CD4-positive, alpha-beta T cell treated with Interleukin-10 for 1 hour (primary cell): ENCODE data around the gene HAUS6.
"Not testable (repeated sequence)": the region's sequence is repeated elsewhere in the genome, so short reads cannot be mapped to it uniquely, and the experiment has no call there.

ENCODE experiments used
- DNase-seq: peaks from one replicate; pipeline ENCODE4 v3.0.0-alpha.2; 2020

HAUS6 gene

DNA sequence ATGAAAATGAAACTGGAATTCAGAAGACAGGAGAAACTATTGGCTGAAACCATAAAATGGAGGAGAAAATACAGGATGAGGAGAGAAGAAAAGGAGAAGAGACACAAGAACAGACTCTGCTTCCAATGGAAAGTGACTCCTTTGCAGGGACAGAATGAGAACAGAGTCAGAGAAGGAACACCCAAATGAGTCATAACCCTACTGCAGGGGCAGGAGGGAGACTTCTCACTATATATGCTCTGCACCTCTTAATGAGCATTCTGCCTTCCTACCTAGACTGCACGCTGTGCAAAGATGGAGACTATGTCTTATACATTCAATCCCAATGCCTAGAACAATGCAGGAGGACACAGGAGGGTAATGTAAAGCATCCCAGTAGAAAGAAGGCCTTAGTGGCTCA, 71.8 kb downstream of the HAUS6 start:
- no peak for DNase-seq

DNA sequence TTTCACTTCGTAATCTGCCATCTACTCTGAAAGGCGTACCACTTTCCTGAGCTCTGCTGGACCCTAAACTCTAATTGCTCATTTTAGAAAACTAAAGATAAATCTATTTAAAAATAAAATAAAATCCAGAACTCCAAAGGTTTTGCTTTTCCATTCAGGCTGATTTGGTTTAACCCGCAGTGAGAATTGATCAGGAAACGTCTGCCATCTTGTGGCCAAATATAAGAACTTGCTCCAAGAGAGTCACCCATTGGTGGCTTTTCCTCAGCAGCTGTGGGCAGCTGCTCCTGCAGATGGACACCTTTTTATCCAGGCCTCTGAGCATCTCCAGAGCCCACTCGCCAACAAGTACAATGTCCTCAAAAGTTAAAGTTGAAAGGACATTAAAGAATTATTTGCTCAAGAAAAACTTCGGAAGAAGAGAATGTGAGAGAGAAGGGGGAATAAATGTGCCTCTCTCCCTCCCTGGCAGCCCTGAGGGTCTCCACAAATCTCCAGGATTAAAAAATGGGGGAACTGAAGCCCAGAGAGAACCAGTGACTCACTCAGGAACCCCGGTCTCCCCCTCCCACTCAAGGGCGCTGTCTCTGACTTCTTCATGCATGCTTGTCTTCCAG, 73.8 kb downstream of the HAUS6 start:
- DNase-seq, result peak; percentile 47

DNA sequence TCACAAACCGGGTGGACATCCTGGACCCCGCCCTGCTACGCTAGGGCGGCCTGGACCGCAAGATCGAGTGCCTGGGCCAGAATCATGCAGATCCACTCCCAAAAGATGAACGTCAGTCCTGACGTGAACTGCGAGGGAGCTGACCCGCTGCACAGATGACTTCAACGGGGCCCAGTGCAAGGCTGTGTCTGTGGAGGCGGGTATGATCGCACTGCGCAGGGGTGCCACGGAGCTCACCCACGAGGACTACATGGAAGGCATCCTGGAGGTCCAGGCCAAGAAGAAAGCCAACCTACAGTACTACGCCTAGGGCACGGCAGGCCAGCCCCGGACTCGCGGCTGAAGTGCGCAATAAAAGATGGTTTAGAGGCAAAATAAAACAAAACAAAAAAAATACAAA, 74.9 kb downstream of the HAUS6 start:
- DNase-seq, result no peak

DNA sequence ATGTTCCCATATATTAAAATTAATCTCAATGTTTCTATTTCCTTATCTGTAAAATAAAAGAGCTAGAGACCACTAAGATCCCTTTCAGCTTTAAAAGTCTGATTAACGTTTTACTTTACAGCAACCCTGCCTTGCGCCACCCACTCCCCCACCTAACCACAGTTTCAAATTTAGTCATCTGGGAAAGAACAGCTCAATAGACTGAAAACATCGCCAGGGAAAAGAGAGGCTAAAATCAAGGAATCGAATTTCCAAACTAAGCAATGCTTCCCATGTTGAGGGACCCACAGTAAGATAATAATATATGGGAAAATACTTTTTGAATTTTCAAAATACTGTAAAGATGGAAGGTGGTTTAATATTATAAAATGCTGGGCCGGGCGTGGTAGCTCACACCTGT, 76.3 kb downstream of the HAUS6 start:
- no peak for DNase-seq

DNA sequence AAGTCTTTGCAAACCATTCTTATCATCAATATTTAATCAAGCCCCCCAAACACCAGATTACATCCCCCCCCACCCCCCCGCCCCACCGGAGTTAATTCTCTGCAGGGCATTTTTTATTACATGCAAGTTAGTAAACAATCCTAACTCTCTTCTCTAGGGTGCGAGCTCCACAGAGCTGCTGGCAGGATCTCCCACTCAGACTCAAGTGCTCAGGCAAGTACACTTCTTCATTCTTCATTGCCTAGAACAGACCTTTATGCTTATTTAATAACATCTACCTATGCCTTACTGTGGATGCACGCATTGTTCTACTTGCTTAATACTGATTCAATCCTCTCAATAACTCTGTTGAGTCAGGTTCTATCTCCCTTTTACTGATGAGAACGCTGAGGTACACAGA, 79.6 kb downstream of the HAUS6 start:
- DNase-seq, result no peak

DNA sequence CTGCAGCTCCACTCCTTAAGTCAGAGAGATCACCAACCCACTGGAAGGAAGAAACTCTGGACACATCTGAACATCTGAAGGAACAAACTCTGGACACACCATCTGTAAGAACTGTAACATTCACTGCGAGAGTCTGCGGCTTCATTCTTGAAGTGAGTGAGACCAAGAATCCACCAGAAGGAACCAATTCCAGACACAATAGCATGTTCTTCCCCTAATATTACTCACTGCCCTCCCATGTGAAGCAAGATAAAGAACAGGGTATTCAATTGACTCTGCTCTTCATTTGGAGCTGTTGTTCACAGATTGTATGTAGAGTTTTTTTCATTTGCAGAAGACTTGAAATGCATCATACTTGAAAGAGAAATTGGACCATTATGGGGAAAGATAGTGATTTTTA, 80.5 kb downstream of the HAUS6 start:
- DNase-seq, result no peak

DNA sequence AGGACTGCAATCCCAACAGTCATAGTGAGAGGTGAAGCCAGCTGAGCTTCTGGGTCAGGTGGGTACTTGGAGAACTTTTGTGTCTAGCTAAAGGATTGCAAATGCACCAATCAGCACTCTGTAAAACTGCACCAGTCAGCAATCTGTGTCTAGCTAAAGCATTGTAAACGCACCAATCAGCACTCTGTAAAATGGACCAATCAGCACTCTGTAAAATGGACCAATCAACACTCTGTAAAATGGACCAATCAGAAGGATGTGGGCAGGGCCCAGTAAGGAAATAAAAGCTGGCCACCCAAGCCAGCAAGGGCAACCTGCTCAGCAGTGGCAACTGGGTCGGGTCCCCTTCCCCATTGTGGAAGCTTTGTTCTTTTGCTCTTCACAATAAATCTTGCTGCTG, 81.1 kb downstream of the HAUS6 start:
- DNase-seq, result not testable (repeated sequence)

DNA sequence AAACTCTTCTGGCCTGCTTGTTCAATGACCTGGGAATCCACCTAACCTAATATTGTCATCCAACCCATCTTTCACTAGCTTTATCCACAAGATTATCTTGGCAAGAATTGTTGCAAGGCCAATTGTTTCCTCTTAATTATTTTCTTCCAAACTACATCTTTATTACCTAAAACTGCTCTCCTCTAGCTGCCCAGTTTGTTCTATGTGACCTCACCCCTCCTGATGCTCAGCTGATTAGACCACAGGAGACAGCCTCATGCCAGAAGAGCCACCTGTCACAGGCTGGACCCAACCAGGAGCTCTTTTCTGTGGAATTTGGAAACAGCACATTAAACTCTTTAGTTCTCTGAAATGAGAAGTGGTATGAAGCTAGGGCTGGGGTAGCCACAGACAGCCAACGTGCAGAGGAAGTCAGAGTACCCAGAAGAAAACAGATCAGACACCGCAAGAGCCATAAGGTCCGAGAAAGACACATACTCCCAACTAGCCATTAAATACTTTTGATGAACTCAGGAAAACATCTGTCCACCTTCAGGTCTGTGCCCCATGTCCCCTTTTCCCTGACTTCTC, 81.7 kb downstream of the HAUS6 start:
- DNase-seq, result no peak

DNA sequence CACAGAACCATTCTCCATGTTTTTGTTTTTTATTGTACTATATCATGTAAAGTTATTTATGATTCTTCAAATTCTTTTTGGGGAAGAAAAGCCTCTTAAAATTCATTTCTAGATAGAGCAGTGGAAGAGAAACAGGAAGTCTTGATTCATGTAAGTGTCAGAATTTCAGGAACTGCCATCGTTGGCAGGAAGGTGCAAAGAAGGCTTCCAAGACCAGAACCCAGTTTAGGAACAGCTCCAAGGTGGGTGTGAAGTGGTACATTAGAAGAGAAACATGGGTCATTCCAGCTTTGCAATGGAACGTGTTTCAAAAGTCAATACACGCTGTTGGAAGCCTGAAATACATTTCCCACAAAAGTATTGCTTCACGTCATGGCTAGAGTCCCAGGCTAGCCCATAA, 84.5 kb downstream of the HAUS6 start:
- DNase-seq, result no peak

DNA sequence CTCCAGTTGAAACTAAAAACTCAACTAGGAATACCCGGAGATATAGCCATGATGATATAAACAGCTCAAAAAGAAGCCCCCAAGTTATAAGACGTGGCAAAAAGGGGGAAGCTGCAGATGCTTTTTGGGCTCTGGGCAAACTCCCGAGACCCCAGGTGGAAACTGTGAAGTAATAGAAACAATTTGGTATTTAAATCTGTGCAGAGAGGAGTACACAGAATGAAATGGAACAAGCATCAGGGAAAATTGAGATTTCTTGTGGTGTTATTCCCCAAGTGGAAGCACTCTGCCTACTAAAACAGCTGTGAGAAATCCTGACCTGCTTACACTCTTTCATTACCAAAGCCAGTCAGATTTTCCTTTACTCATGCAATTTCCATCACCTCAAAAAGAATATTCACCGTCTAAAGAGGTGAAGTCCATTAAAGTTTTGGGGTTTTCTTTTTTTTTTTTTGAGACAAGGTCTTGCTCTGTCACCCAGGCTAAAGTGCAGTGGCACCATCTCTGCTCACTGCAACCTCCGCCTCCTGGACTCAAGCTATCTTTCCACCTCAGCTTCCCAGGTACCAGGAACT, 93.2 kb downstream of the HAUS6 start:
- DNase-seq, result no peak
